ENCODE results near the gene NR3C1.

The NR3C1 gene

GRCh38 chr5:143315214-143315613 lies 88.3 kb downstream of the NR3C1 start:
- no peak for DNase-seq (ENCODE audit: low read depth)
- H3K4me3 ChIP-seq (ENCODE audit: control insufficient read depth, low read depth, low read length), result no peak overlapping the region
- TF ChIP-seq, protein P1, sequence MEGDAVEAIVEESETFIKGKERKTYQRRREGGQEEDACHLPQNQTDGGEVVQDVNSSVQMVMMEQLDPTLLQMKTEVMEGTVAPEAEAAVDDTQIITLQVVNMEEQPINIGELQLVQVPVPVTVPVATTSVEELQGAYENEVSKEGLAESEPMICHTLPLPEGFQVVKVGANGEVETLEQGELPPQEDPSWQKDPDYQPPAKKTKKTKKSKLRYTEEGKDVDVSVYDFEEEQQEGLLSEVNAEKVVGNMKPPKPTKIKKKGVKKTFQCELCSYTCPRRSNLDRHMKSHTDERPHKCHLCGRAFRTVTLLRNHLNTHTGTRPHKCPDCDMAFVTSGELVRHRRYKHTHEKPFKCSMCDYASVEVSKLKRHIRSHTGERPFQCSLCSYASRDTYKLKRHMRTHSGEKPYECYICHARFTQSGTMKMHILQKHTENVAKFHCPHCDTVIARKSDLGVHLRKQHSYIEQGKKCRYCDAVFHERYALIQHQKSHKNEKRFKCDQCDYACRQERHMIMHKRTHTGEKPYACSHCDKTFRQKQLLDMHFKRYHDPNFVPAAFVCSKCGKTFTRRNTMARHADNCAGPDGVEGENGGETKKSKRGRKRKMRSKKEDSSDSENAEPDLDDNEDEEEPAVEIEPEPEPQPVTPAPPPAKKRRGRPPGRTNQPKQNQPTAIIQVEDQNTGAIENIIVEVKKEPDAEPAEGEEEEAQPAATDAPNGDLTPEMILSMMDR (conservative IDR thresholded peaks at IDR 0.05; ENCODE audit: control insufficient read depth, insufficient read depth, low read depth, low read length), result no peak

GRCh38 chr5:143314659-143315058 lies 88.8 kb downstream of the NR3C1 start:
- TF ChIP-seq, protein P1 (conservative IDR thresholded peaks at IDR 0.05; ENCODE audit: control insufficient read depth, insufficient read depth, low read depth, low read length), result no peak
- H3K4me3 ChIP-seq (ENCODE audit: control insufficient read depth, low read depth, low read length), result no peak overlapping the region
- DNase-seq (ENCODE audit: low read depth), result peak; percentile 86

- DNase-seq (ENCODE audit: low read depth), result no peak
- TF ChIP-seq, protein P1 (conservative IDR thresholded peaks at IDR 0.05; ENCODE audit: control insufficient read depth, insufficient read depth, low read depth, low read length), result no peak
- no peak overlapping the region for H3K4me3 ChIP-seq (ENCODE audit: control insufficient read depth, low read depth, low read length)
Measured at GRCh38 chr5:143314099-143314498, 89.4 kb downstream of the NR3C1 start.

DNA sequence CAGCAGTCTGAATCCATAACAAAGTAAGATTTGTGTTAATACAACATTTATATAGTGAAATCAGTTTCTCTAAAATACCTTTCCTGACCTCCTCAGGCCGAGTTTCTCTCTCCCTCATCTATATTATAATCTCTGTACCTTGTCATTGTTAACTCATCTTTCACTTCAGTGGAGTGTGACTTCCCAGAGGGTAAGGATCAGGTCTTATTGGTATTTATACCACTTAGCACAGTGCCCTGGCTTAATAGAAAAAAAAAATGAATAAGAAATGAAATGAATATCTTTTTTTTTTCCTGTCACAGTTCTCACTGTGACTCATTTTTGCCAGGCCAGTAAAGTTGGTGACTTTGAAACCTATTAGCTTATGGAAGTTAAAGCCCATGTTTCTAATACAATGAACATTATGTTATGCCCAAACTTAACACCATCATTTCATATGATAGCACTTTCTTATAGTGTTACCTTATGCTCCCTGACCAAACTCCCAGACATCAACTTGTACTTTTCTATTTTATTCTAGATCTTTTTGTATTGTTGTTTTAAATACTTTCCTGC lies 90.1 kb downstream of the NR3C1 start:
- no peak overlapping the region for H3K4me3 ChIP-seq (ENCODE audit: control insufficient read depth, low read depth, low read length)
- no peak for DNase-seq (ENCODE audit: low read depth)
- TF ChIP-seq, protein P1 (conservative IDR thresholded peaks at IDR 0.05; ENCODE audit: control insufficient read depth, insufficient read depth, low read depth, low read length), result no peak

- no peak overlapping the region for H3K4me3 ChIP-seq (ENCODE audit: control insufficient read depth, low read depth, low read length)
- DNase-seq (ENCODE audit: low read depth), result no peak
- TF ChIP-seq, protein P1 (conservative IDR thresholded peaks at IDR 0.05; ENCODE audit: control insufficient read depth, insufficient read depth, low read depth, low read length), result no peak
Measured at GRCh38 chr5:143312822-143313221, 90.7 kb downstream of the NR3C1 start.

- TF ChIP-seq, protein P1 (conservative IDR thresholded peaks at IDR 0.05; ENCODE audit: control insufficient read depth, insufficient read depth, low read depth, low read length), result no peak
- H3K4me3 ChIP-seq (ENCODE audit: control insufficient read depth, low read depth, low read length), result no peak overlapping the region
- DNase-seq (ENCODE audit: low read depth), result no peak
Measured at GRCh38 chr5:143311955-143312354, 91.5 kb downstream of the NR3C1 start.

GRCh38 chr5:143311428-143311827 lies 92.1 kb downstream of the NR3C1 start:
- no peak overlapping the region for H3K4me3 ChIP-seq (ENCODE audit: control insufficient read depth, low read depth, low read length)
- DNase-seq (ENCODE audit: low read depth), result peak; percentile 87
- TF ChIP-seq, protein P1 (conservative IDR thresholded peaks at IDR 0.05; ENCODE audit: control insufficient read depth, insufficient read depth, low read depth, low read length), result no peak

Measured in fibroblast of mammary gland (primary cell).